Naive thymus-derived CD4-positive, alpha-beta T cell (primary cell): ENCODE data around the gene AJAP1. TPM values are rescaled to one million over a fixed set of nuclear protein-coding genes. Genes with fewer than 3 reads are reported as not detected.

ENCODE experiments used
- ATAC-seq: fragments of 150-1000 bp; cut with Tn5 transposase; 2 replicates; pipeline ENCODE4 v1.10.0; 2021; ENCODE audit warnings: mild to moderate bottlenecking, moderate library complexity
- CTCF ChIA-PET: fragments of 350-600 bp; sonication (Branson Sonifier 250); formaldehyde crosslinking; loops from one replicate; lab custom pipeline; 2021; ENCODE audit warnings: antibody characterized with exemption; lab: Charles Lee
- POLR2A ChIA-PET: fragments of 350-600 bp; sonication (Branson Sonifier 250); formaldehyde crosslinking; loops from one replicate; lab custom pipeline; 2021; ENCODE audit warnings: antibody characterized with exemption, inconsistent platforms; lab: Charles Lee
- DNase-seq, 9 donors: peaks; one replicate each; pipeline versions ENCODE4 v3.0.0 to v3.0.0-alpha.2; 2020 to 2022; ENCODE audit warnings: mixed read lengths in 1 of 9
- H3K27ac ChIP-seq: one replicate; pipeline ENCODE4 v1.7.0; 2013; ENCODE audit warnings: mild to moderate bottlenecking, low read depth, low read length, moderate library complexity
- H3K27me3 ChIP-seq, 2 donors: one replicate each; pipeline ENCODE4 v1.7.0; 2013; ENCODE audit warnings: low read length in 2 of 2, mild to moderate bottlenecking in 2 of 2, moderate library complexity in 2 of 2; ENCODE audit not compliant: control insufficient read depth in 2 of 2, insufficient read depth in 2 of 2
- H3K36me3 ChIP-seq, 3 experiments: 1 replicate in 2 of 3; 2 replicates in 1 of 3; pipeline ENCODE4 v1.7.0; 2013; ENCODE audit warnings: low read length in 3 of 3, mild to moderate bottlenecking in 3 of 3, moderate library complexity in 1 of 3; ENCODE audit not compliant: insufficient read depth in 3 of 3, control insufficient read depth in 2 of 3
- H3K4me1 ChIP-seq, 2 donors: one replicate each; pipeline ENCODE4 v1.7.0; 2013; ENCODE audit warnings: low read length in 2 of 2, mild to moderate bottlenecking in 2 of 2, moderate library complexity in 1 of 2; ENCODE audit not compliant: control insufficient read depth in 2 of 2, insufficient read depth in 2 of 2
- H3K4me3 ChIP-seq: 2 replicates; pipeline ENCODE4 v1.7.0; 2013; ENCODE audit warnings: mild to moderate bottlenecking, low read length
- H3K9me3 ChIP-seq, 3 experiments: 1 replicate in 2 of 3; 2 replicates in 1 of 3; pipeline ENCODE4 v1.7.0; 2013; ENCODE audit warnings: low read length in 3 of 3; ENCODE audit not compliant: control insufficient read depth in 2 of 3
- H3K27ac Mint-ChIP-seq, 9 donors: one replicate each; pipeline ENCODE4 v1.8.0; 2020 to 2022; ENCODE audit warnings: mixed read lengths in 9 of 9, mild to moderate bottlenecking in 8 of 9, moderate library complexity in 5 of 9, inconsistent platforms in 2 of 9
- H3K27me3 Mint-ChIP-seq, 5 donors: one replicate each; pipeline ENCODE4 v1.8.0; 2021 to 2022; ENCODE audit warnings: mixed read lengths in 5 of 5, mild to moderate bottlenecking in 1 of 5
- H3K36me3 Mint-ChIP-seq, 5 donors: one replicate each; pipeline ENCODE4 v1.8.0; 2020 to 2022; ENCODE audit warnings: mixed read lengths in 5 of 5, mild to moderate bottlenecking in 3 of 5, inconsistent platforms in 1 of 5
- H3K4me1 Mint-ChIP-seq, 7 donors: one replicate each; pipeline ENCODE4 v1.8.0; 2020 to 2022; ENCODE audit warnings: mixed read lengths in 7 of 7, mild to moderate bottlenecking in 3 of 7, inconsistent platforms in 1 of 7
- H3K4me3 Mint-ChIP-seq, 10 donors: one replicate each; pipeline ENCODE4 v1.8.0; 2020 to 2022; ENCODE audit warnings: mild to moderate bottlenecking in 10 of 10, mixed read lengths in 10 of 10, moderate library complexity in 6 of 10, inconsistent platforms in 2 of 10
- H3K9me3 Mint-ChIP-seq, 11 donors: one replicate each; pipeline ENCODE4 v1.8.0; 2020 to 2022; ENCODE audit warnings: mixed read lengths in 11 of 11, mild to moderate bottlenecking in 4 of 11, inconsistent platforms in 1 of 11, moderate library complexity in 1 of 11
- intact Hi-C, 2 donors: fragments of 100-400 bp; cut with micrococcal nuclease; formaldehyde crosslinking; loops; one replicate each; pipeline ENCODE4 v1.15.1; 2023
- polyA plus RNA-seq, 2 donors: library from polyadenylated mRNA; unstranded; fragments of 300-500 nt; fragmentation: Illumina TruSeq; gene quantifications; one replicate each; pipeline ENCODE4 v1.2.3, GENCODE V29; 2021
- total RNA-seq, 6 experiments: library from RNA in 5 of 6; stranded (reverse) in 5 of 6; gene quantifications; 1 replicate in 5 of 6; 2 replicates in 1 of 6; pipeline ENCODE4 v1.2.3 and lab custom pipeline; 2021 to 2026

The AJAP1 gene
- total and polyA plus RNA-seq, 7 experiments from 2014 or later: 0.09 to 2.4 (median 0.82) TPM; not detected in 1

- intact Hi-C loops: loop anchor here in 1 of 2 donors (10.0 kb wide), 1 partner anchor 949 kb away; no protein-coding TSS in a partner anchor
- Histone ChIP-seq H3K4me3 (no peak overlapping the region), H3K4me1 (peaks cover 0 to 6% of the 10 kb centered on the region in 2 donors), H3K27me3 (no peaks in the 10 kb centered on the region), H3K27ac (no peak overlapping the region), H3K9me3 (no peaks in the 10 kb centered on the region), H3K36me3 (no peaks in the 10 kb centered on the region)
- Mint-ChIP-seq H3K9me3 (no peaks in the 10 kb centered on the region), H3K4me3 (peak overlapping the region in 6 of 10 donors; percentile 20 to 70 (median 38)), H3K4me1 (peaks cover 0 to 11% (median 9%) of the 10 kb centered on the region in 7 donors), H3K27ac (no peak overlapping the region), H3K36me3 (peaks cover 0 to 6% (median 0%) of the 10 kb centered on the region in 5 donors), H3K27me3 (peaks cover 31 to 60% (median 49%) of the 10 kb centered on the region in 5 donors)
- no peak for DNase-seq
- CTCF ChIA-PET: no interaction called here
- POLR2A ChIA-PET: no interaction called here
- no peak for ATAC-seq
Measured at GRCh38 chr1:4655674-4656532, 1.5 kb downstream of the AJAP1 start.

DNA sequence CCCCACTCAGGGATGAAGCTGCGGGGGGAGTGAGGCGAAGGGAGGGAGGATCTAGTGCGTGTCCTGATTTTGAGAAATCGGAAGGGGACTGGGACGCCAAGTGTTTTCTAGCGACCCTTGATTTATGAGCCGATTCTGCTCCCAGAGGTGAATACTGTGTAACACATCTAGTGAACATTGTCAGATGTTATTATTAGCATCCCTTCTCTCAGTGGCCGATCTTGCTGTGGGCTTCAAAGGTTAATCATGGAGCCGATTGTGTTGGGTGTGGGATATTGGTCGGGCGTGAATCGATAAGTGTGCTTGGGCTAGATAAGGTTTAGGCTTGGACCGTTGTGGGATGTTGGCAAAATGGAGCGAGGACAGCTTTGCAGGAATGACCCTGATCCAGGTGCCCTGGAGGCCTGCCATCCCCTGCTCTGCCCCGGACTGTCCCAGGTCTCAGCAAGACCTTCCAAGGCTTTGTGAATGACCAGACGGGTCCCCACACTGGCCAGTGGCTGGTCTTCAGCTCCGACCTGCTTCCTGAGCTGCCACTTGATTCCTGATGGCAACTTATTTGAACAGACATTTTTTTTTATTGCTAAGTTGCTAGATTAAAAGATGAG lies 2.2 kb downstream of the AJAP1 start:
- H3K4me1 Mint-ChIP-seq: peaks cover 0 to 11% (median 9%) of the 10 kb centered on the region in 7 donors
- no peaks in the 10 kb centered on the region for H3K9me3 ChIP-seq
- intact Hi-C loops: loop anchor here in 1 of 2 donors (10.0 kb wide), 1 partner anchor 948 kb away; no protein-coding TSS in a partner anchor
- H3K4me1 ChIP-seq: peaks cover 0 to 6% of the 10 kb centered on the region in 2 donors
- no peak overlapping the region for H3K4me3 ChIP-seq
- CTCF ChIA-PET: interaction anchor here (0.6 kb wide), 1 partner anchor 38 kb away, joined by 3 read pairs; no protein-coding TSS in a partner anchor
- POLR2A ChIA-PET: no interaction called here
- H3K9me3 Mint-ChIP-seq: no peaks in the 10 kb centered on the region
- DNase-seq (no peak), ATAC-seq (no peak)
- H3K27ac ChIP-seq: no peak overlapping the region
- peak overlapping the region in 1 of 9 donors; percentile 30 for H3K27ac Mint-ChIP-seq
- H3K36me3 ChIP-seq: no peaks in the 10 kb centered on the region
- peaks cover 39 to 56% (median 50%) of the 10 kb centered on the region in 5 donors for H3K27me3 Mint-ChIP-seq
- peaks cover 0 to 6% (median 0%) of the 10 kb centered on the region in 5 donors for H3K36me3 Mint-ChIP-seq
- peak overlapping the region in 8 of 10 donors; percentile 11 to 70 (median 26) for H3K4me3 Mint-ChIP-seq
- H3K27me3 ChIP-seq: no peaks in the 10 kb centered on the region

DNA sequence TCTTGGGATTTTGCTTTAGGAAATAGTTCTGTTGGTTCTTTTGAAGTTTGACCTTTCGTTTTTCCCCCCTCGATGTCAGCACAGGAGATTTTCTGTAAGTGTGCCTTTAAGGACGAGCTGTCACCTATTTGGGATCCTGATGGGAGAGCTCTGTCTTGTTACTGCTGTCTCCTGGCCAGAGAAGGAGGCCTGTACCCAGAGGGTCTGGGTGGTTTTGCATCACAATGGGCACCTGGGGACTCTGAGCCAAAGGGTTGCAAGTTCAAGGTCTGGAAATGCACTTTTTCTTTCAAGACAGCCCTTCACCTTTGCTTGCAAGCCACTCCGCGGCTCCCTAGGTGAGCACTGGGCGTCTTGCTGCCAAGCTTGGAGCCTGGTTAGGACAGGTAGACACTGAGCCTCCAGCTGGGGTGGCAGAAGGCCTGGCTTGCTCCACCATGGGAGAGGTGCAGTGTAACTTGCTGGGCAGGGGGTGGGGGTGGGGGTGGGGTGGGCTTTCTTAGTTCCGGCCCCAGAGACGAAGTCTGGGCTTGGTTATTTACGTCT lies 2.9 kb downstream of the AJAP1 start:
- Mint-ChIP-seq H3K27ac (no peak overlapping the region), H3K4me1 (peaks cover 0 to 11% (median 9%) of the 10 kb centered on the region in 7 donors), H3K9me3 (no peaks in the 10 kb centered on the region), H3K36me3 (peaks cover 0 to 6% (median 0%) of the 10 kb centered on the region in 5 donors), H3K4me3 (peak overlapping the region in 3 of 10 donors; percentile 11 to 70 (median 33)), H3K27me3 (peaks cover 41 to 58% (median 55%) of the 10 kb centered on the region in 5 donors)
- peaks cover 0 to 6% of the 10 kb centered on the region in 2 donors for H3K4me1 ChIP-seq
- no peaks in the 10 kb centered on the region for H3K27me3 ChIP-seq
- no peak overlapping the region for H3K27ac ChIP-seq
- no peaks in the 10 kb centered on the region for H3K9me3 ChIP-seq
- ATAC-seq: no peak
- CTCF ChIA-PET: interaction anchor here (0.6 kb wide), 2 partner anchors 38 to 101 kb away, joined by 3 to 4 read pairs; no protein-coding TSS in a partner anchor
- POLR2A ChIA-PET: interaction anchor here (0.6 kb wide), 1 partner anchor 14 kb away, joined by 3 read pairs; no protein-coding TSS in a partner anchor
- H3K36me3 ChIP-seq: no peaks in the 10 kb centered on the region
- H3K4me3 ChIP-seq: no peak overlapping the region
- DNase-seq: no peak
- intact Hi-C loops: loop anchor here in 1 of 2 donors (10.0 kb wide), 1 partner anchor 947 kb away; no protein-coding TSS in a partner anchor

GRCh38 chr1:4657960-4658541 lies 3.6 kb downstream of the AJAP1 start:
- no peak for ATAC-seq
- no peaks in the 10 kb centered on the region for H3K4me1 ChIP-seq
- H3K27ac ChIP-seq: no peak overlapping the region
- Mint-ChIP-seq H3K27ac (no peak overlapping the region), H3K4me3 (no peak overlapping the region), H3K27me3 (peaks cover 45 to 63% (median 52%) of the 10 kb centered on the region in 5 donors), H3K4me1 (peaks cover 0 to 11% (median 9%) of the 10 kb centered on the region in 7 donors), H3K36me3 (peaks cover 0 to 6% (median 0%) of the 10 kb centered on the region in 5 donors), H3K9me3 (no peaks in the 10 kb centered on the region)
- H3K36me3 ChIP-seq: no peaks in the 10 kb centered on the region
- ChIA-PET POLR2A (interaction anchor here (0.6 kb wide), 1 partner anchor 13 kb away, joined by 3 read pairs; no protein-coding TSS in a partner anchor), CTCF (interaction anchor here (0.6 kb wide), 1 partner anchor 101 kb away, joined by 4 read pairs; no protein-coding TSS in a partner anchor)
- H3K27me3 ChIP-seq: no peaks in the 10 kb centered on the region
- intact Hi-C loops: loop anchor here in 1 of 2 donors (10.0 kb wide), 1 partner anchor 947 kb away; no protein-coding TSS in a partner anchor
- no peaks in the 10 kb centered on the region for H3K9me3 ChIP-seq
- H3K4me3 ChIP-seq: no peak overlapping the region
- no peak for DNase-seq

DNA sequence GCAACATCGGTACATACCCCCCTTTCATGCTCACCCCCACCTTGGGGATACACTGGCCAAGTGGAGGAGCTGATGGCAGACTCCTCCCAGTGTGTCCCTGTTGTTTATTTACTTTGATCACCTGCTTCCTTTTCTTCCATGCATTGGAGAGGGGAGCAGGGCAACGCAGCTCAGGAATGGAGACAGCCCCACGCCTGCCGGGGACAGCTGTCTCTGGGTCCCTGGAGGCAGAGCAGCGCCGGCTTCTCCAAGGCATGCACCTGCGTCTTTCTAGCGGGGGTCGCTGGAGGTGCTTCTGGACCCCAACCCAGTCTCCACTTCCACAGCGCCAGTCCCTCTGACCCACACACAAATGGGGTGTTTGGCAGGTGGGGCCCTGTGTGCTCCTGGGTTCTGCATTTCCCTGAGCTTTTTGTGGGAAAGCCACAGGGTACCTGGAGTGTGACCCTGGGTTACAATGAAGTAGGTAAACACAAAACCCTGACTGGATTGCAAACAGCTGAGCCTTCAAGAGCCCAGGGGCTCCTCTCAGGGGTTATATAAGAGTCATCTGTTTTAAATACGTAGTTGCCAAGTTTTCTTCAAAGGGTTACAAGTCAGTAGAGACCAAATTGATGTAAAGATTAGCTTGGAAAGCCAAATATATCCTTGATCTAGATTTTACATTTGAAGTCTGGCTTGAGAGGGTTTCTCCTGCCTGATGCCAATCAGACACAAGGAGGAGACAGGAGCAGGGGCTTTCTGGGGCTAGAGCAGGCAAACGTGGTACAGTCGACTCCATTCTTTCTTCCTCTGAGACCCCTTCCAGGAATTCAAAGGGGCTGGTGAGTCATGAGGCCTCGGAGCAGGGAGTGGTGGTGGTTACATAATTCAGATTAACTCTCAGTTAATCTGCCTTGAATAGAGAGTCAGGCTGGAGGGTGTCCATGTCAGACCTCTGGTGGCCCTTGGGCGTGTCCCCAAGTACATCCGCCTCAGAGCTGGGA lies 4.5 kb downstream of the AJAP1 start:
- peaks cover 0 to 6% (median 0%) of the 10 kb centered on the region in 5 donors for H3K36me3 Mint-ChIP-seq
- DNase-seq: no peak
- peaks cover 0 to 11% (median 7%) of the 10 kb centered on the region in 7 donors for H3K4me1 Mint-ChIP-seq
- no peak for ATAC-seq
- POLR2A ChIA-PET: no interaction called here
- H3K27me3 ChIP-seq: no peaks in the 10 kb centered on the region
- no peak overlapping the region for H3K4me3 Mint-ChIP-seq
- CTCF ChIA-PET: interaction anchor here (1.0 kb wide), 1 partner anchor 1086 kb away, joined by 3 read pairs; no protein-coding TSS in a partner anchor
- no peak overlapping the region for H3K27ac ChIP-seq
- H3K27me3 Mint-ChIP-seq: peaks cover 45 to 59% (median 50%) of the 10 kb centered on the region in 5 donors
- intact Hi-C loops: loop anchor here in 1 of 2 donors (10.0 kb wide), 1 partner anchor 946 kb away; no protein-coding TSS in a partner anchor
- H3K4me1 ChIP-seq: no peaks in the 10 kb centered on the region
- no peak overlapping the region for H3K4me3 ChIP-seq
- no peaks in the 10 kb centered on the region for H3K9me3 ChIP-seq
- no peaks in the 10 kb centered on the region for H3K36me3 ChIP-seq
- no peak overlapping the region for H3K27ac Mint-ChIP-seq
- H3K9me3 Mint-ChIP-seq: no peaks in the 10 kb centered on the region
